Measurements from ENCODE around the gene SAMD4B.

Gene SAMD4B

DNA sequence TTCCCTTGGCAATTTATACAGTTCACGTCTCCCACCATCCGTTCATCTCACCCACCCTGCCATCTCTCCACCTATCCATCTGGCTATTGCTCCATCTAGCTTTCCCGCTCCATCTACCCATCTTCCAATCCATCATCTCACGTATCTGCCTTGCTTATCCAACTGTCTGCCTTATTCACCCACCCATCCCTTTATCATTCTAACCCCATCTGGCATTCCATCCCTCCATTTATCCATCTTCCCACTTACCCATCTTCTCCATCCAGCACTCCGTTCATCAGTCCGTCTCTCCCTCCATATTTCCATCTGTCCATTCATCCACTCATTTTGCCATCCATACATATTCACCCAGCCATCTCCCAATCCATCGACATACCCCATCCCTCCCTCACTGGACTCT lies 83.5 kb downstream of the SAMD4B start:
- no peak for DNase-seq

DNA sequence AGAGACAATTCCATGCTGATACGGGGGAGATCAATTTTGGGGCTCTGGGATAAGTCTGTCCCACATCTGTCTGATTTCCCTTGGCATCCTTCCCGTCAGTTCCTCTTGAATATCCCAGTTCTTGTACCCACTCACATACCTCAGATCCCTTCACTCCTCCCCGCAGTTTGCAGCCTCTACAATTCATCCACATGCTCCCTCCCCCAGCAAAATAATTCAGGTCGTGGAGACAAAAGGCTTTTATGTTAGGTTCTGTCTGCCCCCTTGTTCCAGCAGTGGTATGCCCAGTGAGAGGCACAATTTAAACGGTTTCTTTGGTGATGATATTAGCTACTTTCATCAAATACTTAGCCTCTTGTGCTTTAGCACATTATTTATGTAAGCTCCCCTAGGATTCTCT lies 83.9 kb downstream of the SAMD4B start:
- DNase-seq: no peak

DNA sequence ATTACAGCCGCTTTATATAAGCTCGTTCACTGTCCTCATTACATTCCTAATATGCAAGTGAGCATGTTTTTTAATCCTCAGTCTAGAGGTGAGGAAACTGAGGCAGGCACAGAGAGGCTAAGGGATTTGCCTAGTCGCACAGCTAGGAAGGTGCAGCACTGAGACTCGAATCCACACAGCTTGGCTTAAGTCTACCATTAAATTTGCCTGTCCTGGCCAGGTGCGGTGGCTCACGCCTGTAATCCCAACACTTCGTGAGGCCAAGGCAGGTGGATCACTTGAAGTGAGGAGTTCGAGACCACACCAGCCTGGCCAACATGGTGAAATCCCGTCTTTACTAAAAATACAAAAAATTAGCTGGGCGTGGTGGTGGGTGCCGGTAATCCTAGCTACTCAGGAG lies 85.5 kb downstream of the SAMD4B start:
- DNase-seq: no peak

DNA sequence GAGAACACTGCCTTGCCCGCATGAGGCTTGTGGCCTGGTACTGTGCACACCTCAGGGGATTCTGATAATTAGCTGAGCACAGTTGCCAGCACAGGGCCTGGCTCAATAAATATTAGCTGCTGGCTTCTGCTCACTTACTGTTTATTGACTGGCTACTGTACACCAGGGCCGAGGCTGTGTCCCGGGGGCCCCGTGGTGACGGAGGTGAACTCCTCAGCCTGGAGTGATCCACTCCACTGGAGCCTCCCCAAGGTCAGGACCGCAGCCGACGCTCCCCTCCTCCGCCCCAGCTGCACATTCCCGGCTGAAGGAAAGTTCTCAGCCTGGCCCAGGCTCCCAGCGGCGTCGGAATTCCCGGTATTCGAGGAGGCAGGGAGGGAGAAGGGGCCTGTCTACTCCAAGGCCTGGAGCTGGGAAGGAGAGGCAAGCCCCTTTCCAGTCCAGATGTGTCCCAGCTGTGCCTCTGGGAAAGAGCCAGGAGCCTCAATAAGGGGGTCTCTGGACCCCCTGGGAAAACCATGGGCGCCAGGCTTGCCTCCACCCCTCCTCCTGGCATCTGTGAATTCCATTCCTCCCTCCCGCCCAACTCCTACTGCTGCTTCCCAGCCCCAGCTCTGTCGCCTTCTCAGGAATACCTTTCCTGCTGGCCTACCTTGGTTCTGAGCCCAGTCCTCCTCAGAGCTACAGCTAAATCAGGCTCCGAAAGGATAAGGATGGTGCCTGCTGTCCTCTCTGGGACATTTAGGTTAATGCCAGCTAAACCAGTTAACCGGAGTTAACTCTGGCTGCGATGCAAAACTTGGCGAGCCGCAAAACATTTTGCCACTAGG lies 86.3 kb downstream of the SAMD4B start:
- DNase-seq: peak; percentile 94

DNA sequence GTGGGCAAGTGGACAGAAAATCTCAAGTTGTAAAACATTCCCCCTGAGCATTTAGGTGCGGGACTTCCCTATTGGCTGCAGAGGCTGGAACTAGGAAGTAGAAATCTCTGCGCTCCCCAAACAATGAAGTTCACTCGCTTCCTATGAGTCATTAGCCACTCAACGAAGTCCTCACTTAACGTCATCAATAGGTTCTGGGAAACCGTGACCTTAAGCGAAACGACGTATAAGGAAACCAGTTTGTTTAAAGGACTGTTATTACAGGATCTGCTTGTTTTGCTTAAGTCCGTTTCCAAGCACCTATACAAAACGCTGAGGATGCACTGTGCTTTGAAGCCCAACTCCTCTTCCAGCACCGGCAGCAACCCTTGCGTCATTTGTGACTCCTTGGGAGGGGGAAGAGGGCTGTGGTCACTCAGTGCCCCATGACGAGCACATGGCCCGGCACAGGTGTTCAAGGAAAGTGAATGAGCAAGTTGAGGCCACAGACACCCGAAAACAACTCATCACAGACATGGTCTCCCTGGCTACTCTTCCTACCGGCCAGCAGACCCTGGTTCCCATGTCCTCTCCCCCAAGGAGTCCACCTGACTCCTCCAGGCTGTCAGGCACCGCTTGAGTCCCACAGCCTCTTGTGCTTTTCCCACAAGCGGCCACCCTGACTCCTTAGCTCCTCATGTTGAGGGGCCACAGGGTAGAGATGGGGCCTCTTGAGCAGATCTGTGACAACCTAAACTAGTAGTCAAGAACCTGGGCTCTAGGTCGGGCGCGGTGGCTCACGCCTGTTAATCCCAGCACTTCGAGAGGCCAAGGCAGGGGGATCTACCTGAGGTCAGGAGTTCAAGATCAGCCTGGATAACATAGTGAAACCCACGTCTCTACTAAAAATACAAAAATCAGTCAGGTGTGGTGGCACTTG lies 88.7 kb downstream of the SAMD4B start:
- peak; percentile 56 for DNase-seq

DNA sequence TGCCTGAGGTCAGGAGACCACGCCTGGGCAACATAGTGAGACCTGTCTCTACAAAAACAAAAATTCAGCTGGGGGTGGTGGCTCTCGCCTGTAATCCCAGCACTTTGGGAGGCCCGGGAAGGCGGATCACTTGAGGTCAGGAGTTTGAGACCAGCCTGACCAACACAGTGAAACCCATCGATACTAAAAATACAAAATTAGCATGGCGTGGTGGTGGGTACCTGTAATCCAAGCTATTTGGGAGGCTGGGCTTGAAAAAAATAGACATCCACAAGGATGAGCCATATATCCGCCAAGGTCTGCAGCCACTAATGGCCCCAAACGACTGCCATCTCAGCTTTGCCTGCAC lies 90.4 kb downstream of the SAMD4B start:
- DNase-seq: no peak

DNA sequence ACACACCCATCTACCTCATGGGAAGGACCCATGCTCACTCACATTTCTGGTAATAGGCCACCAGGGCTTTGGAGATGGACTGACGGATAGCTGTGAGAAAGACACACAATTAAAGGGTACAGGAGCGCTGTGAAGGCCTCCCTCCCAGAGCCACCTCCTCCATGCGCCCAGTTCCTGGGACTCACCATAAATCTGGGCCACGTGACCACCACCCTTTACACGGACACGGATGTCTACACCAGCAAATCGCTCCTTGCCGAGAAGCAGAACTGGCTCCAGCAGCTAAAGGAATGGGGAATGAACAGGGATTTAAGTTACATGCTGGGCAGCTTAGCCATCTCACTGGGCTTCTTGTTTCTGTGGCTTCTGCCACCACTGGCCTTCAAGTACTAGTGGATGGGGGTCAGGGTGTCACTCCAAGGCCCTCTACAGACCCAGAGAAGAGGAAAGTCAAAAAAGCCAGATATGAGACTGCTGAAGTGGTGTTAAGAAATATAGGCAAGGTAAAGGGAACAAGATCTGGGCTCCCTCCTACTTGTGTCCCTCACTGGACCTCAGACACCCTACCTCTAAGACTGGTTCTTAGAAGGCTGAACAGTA lies 91.4 kb downstream of the SAMD4B start:
- DNase-seq: no peak

DNA sequence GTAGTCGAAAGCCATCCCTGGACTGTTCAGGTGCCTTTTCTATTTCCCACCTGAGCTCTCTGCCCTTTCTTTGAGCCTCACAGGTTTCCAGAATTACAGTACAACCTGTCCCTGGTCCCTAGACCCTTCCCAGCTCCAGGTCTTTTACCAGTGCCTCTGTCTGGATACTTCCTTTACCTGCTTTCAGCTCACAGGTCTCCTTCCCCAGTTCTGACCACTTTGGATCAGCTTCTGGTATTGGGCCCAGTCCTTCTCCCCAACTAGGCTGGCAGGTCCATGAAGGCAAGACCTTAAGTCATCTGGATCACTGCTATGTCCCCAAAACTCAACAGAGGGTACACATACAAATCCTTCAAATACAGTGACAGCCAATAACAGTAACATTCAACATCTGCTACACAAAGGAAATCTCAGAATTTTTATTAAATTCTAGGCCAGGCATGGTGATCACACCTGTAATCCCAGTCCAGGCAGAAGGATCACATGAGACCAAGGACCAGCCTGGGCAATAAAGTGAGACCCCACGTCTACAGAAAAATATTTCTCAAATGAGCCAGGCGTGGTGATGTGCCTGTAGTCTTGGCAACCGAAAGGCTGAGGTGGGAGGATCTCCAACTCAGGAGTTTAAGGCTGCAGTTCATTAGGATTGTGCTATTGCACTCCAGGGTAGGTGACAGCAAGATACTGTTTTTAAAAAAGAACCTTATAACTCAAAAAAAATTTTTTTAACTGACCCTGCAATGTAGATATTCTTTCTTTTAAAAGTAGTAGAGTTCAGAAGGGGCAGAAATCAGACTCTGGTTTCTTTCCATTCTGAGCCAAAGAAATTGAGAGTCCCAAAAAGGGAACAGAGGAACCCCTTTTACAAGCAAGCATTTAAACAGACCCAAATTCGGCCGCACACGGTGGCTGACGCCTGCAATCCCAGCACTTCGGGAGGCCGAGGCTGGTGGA lies 92.2 kb downstream of the SAMD4B start:
- DNase-seq: no peak
